Vagina (tissue), 2 donors: Measurements from ENCODE around the gene SH3BGRL2. TPM values are rescaled to one million over a fixed set of nuclear protein-coding genes. Genes with fewer than 3 reads are reported as not detected.
"Not testable (repeated sequence)": the region's sequence is repeated elsewhere in the genome, so short reads cannot be mapped to it uniquely, and the experiment has no call there.

Experiments
- DNase-seq, 2 donors: peaks; one replicate each; pipeline ENCODE4 v3.0.0-alpha.2; 2017; ENCODE audit errors: extremely low spot score in 2 of 2
- H3K27ac ChIP-seq: fragments of 200-600 bp; sonication (generic); one replicate; pipeline ENCODE4 v1.5.1; 2019
- H3K27me3 ChIP-seq: fragments of 200-600 bp; sonication (generic); one replicate; pipeline ENCODE4 v1.5.1; 2019
- H3K36me3 ChIP-seq, 2 donors: fragments of 200-600 bp; sonication (generic); one replicate each; pipeline ENCODE4 v1.5.1; 2017 to 2019
- H3K4me1 ChIP-seq: fragments of 200-600 bp; sonication (generic); one replicate; pipeline ENCODE4 v1.5.1; 2019
- H3K4me3 ChIP-seq, 2 donors: fragments of 200-600 bp; sonication (generic); 1 replicate in 1 of 2; 2 replicates in 1 of 2; pipeline ENCODE4 v1.5.1; 2016 to 2019
- H3K9me3 ChIP-seq: fragments of 200-600 bp; sonication (generic); one replicate; pipeline ENCODE4 v1.5.1; 2019
- CTCF ChIP-seq, 3 experiments: fragments of 450-650 bp in 2 of 3; fragments of 200-600 bp in 1 of 3; sonication (generic) in 1 of 3; IDR thresholded peaks; one replicate each; pipeline ENCODE4 v1.5.1; 2017 to 2019; ENCODE audit warnings: antibody characterized with exemption in 3 of 3, mild to moderate bottlenecking in 2 of 3, moderate library complexity in 2 of 3
- POLR2A ChIP-seq, 2 donors: fragments of 450-650 bp; IDR thresholded peaks; one replicate each; pipeline ENCODE4 v1.6.1; 2017; ENCODE audit warnings: antibody characterized with exemption in 2 of 2, mild to moderate bottlenecking in 2 of 2, moderate library complexity in 2 of 2
- POLR2AphosphoS5 ChIP-seq, 2 donors: sonication (generic); formaldehyde crosslinking; IDR thresholded peaks; one replicate each; pipeline ENCODE4 v1.9.0; 2017; ENCODE audit warnings: antibody characterized with exemption in 2 of 2, mild to moderate bottlenecking in 2 of 2, low read depth in 1 of 2; ENCODE audit not compliant: insufficient read depth in 1 of 2
- intact Hi-C: fragments of 100-400 bp; cut with DNase I; formaldehyde crosslinking; loops from one replicate; pipeline ENCODE4 v1.15.1; 2023
- total RNA-seq: library from RNA; depleted of rRNA; stranded (reverse); fragments of >200 nt; gene quantifications from one replicate; pipeline ENCODE4 v1.2.3, GENCODE V29; 2016

SH3BGRL2 gene
- total RNA-seq, 1 donor from 2014 or later, result 38.3 TPM

GRCh38 chr6:79657238-79657637 is 26.1 kb downstream of the SH3BGRL2 start:
- Histone ChIP-seq H3K36me3 (no peaks in the 10 kb centered on the region), H3K4me3 (no peak overlapping the region), H3K4me1 (no peaks in the 10 kb centered on the region), H3K27ac (no peak overlapping the region), H3K27me3 (no peaks in the 10 kb centered on the region), H3K9me3 (no peaks in the 10 kb centered on the region)
- intact Hi-C loops, result no loop called here
- DNase-seq, result no peak
- TF ChIP-seq POLR2A (IDR thresholded peaks at IDR 0.05) (no peak), CTCF (IDR thresholded peaks at IDR 0.05) (no peak), POLR2AphosphoS5 (IDR thresholded peaks at IDR 0.05; ENCODE audit: insufficient read depth in 1 of 2, low read depth in 1 of 2) (no peak)

GRCh38 chr6:79663655-79664054 is 32.5 kb downstream of the SH3BGRL2 start:
- DNase-seq, intact Hi-C loops, H3K27me3 ChIP-seq, H3K4me1 ChIP-seq, H3K36me3 ChIP-seq, H3K4me3 ChIP-seq, H3K9me3 ChIP-seq, H3K27ac ChIP-seq: not testable (repeated sequence)

GRCh38 chr6:79665725-79666551 is 34.8 kb downstream of the SH3BGRL2 start:
- H3K27ac ChIP-seq, result no peak overlapping the region
- intact Hi-C loops, result no loop called here
- H3K4me3 ChIP-seq, result no peak overlapping the region
- no peaks in the 10 kb centered on the region for H3K27me3 ChIP-seq
- DNase-seq, result no peak
- no peaks in the 10 kb centered on the region for H3K4me1 ChIP-seq
- no peak for TF ChIP-seq CTCF (IDR thresholded peaks at IDR 0.05)
- TF ChIP-seq POLR2A (IDR thresholded peaks at IDR 0.05), result no peak
- TF ChIP-seq POLR2AphosphoS5 (IDR thresholded peaks at IDR 0.05; ENCODE audit: insufficient read depth in 1 of 2, low read depth in 1 of 2), result no peak
- H3K9me3 ChIP-seq, result no peaks in the 10 kb centered on the region
- H3K36me3 ChIP-seq, result no peaks in the 10 kb centered on the region

GRCh38 chr6:79666634-79667033 is 35.5 kb downstream of the SH3BGRL2 start:
- no peak overlapping the region for H3K27ac ChIP-seq
- no peaks in the 10 kb centered on the region for H3K9me3 ChIP-seq
- no peaks in the 10 kb centered on the region for H3K36me3 ChIP-seq
- no peak overlapping the region for H3K4me3 ChIP-seq
- no peaks in the 10 kb centered on the region for H3K27me3 ChIP-seq
- intact Hi-C loops, result no loop called here
- DNase-seq, result no peak
- TF ChIP-seq POLR2A (IDR thresholded peaks at IDR 0.05) (no peak), CTCF (IDR thresholded peaks at IDR 0.05) (no peak), POLR2AphosphoS5 (IDR thresholded peaks at IDR 0.05; ENCODE audit: insufficient read depth in 1 of 2, low read depth in 1 of 2) (no peak)
- no peaks in the 10 kb centered on the region for H3K4me1 ChIP-seq

- Histone ChIP-seq H3K36me3 (no peaks in the 10 kb centered on the region), H3K4me1 (peaks cover 6% of the 10 kb centered on the region), H3K27ac (no peak overlapping the region), H3K9me3 (no peaks in the 10 kb centered on the region), H3K27me3 (no peaks in the 10 kb centered on the region), H3K4me3 (no peak overlapping the region)
- DNase-seq, result no peak
- intact Hi-C loops, result no loop called here
- TF ChIP-seq CTCF (IDR thresholded peaks at IDR 0.05) (no peak), POLR2AphosphoS5 (IDR thresholded peaks at IDR 0.05; ENCODE audit: insufficient read depth in 1 of 2, low read depth in 1 of 2) (no peak), POLR2A (IDR thresholded peaks at IDR 0.05) (no peak)
Observed at GRCh38 chr6:79668381-79668780, 37.3 kb downstream of the SH3BGRL2 start.
